HPDE6-E6E7 (cell line): Measurements from ENCODE around the gene ADCY6.
A peak's percentile ranks its signal among the peaks of the same experiment; 100 is the strongest.

Experiments used
- DNase-seq: peaks from one replicate; pipeline ENCODE4 v3.0.0; 2011; ENCODE audit warnings: missing footprints; ENCODE audit errors: extremely low spot score

ADCY6 gene

DNA sequence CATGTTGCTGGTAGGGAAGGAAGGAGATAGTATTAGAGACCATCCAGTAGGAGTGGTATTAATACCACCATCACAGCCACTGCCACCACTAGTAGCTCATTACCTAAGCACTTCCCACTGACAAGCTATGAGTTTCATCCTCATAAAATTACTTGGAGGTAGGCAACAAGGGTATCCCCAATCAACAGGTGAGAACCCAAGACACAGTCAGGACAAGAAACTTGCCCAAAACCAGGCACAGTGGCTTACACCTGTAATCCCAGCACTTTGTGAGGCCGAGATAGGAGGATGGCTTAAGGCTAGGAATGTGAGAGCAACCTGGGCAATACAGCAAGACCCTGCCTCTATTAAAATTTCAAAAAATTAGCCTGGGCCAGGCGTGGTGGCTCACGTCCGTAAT, 5.5 kb downstream of the ADCY6 start:
- DNase-seq, result no peak

DNA sequence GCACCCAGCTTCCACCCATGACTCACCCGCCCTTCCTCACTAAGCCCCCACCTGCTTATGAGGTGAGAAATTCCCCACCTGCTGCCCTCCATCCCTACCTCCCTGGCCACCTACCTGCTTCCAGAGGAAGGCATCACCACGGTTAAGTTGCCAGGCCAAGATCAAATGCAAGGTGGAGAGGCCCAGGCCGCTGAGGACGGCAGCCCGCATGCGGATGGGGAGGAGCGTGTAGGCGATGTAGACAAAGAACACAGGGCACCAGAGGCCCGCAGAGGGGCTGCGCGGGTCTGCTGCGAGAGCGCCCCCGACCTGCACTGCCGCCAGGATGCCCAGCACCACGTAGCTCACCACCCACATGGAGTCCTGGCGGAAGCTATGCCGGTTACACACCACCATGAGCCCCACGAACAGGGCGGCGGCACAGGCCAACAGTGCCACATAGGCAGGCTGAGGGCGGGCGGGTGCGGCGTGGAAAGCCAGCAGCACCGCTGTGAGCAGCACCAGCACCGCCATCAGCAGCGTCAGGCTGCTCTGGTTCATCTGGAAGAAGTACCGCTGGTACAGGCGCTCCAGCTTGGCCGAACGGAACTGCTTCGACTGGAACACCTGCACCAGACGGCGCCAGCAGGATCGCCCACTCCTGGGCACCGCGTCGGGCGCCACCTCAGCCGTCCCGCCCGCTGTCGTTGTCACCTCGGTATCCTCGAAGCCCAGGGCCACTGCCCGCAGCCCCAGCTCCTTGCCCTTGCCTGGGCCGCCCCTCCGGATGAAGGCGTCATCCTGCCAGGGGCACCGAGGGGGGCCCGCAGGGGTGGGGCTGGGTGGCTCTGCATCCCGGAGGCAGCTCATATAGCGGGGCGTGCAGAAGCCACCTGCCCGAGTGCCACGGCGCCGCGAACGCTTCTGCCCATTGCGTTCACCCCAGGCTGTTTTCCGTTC, 6.2 kb downstream of the ADCY6 start:
- DNase-seq, result no peak

DNA sequence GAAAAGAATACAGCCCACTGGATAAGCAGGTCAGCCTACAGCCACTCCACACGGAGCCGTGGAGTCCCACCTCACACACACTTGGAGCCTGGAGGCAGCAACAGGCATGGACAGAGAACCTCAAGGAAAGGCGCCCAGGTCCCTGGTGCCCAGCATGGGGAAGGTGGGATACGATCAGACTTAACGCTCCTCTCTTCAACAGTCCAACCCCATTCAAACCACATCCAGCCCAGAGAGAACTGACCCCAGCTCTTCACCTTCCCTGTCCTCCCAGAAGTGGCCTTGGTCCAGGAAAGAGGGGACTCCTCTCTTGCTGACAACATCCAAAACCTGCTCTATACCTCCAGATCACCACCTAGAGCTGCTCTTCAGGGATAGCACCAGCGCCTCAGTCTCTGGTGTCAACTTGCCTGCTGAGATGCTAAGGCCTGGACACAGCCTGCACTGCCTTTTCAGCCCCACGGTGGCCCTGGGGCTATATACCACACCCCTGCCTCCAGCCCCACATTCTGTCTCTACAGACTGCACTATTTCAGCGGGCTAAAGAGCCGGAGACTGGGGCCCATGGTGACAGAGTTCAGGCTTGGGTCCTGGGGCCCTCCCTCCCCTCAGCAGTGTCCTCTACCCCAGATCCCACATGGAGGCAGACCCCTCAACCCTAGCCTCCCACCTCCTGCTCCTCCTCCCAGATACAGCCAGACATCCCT, 7.0 kb downstream of the ADCY6 start:
- DNase-seq, result no peak

DNA sequence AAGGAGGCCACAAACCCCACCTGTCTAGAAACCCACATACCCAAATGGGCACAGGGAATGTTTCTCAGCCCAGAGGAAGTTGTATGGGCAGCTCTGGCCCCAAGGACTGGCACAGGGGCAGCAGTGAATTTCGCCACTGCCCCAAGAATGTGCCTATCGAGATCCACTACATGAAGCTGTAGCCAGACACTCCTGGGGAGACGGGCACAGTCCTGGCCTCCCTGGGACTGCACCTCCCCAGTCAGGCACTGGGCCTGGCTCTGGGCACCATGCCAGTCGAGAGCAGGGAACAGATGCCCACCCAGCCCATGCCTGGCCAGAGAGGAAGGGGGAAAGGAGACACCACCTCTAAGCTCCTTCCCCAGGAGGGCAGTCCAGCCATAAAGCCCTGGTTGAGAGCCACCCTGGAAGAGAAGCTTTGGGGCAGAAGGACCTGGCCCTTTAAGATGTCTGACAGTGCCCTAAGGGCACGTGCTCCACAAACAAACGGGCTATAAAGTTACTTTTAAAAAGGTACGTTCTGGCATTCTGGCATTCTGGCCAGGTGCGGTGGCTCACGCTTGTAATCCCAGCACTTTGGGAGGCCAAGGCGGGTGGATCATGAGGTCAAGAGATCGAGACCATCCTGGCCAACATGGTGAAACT, 8.4 kb downstream of the ADCY6 start:
- no peak for DNase-seq

DNA sequence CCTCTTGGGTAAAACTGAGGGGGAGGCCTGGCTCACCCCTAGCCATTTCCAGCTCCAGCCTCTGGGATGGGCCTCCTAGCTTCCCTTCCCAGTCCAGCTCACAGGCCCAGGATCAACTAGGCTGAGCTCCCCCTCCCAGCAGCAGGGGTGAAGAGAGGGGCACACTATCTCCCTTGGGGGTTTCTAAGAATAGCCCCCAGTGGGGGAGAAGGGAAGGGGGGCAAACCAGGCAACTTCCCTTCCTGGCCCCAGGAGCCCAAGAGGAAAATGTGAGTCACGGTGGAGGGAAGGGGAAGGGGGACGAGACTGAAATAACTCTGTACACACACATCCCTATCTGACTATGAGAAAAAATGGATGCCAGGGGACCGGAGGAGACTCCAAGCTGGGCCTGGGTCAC, 9.0 kb downstream of the ADCY6 start:
- DNase-seq, result no peak

DNA sequence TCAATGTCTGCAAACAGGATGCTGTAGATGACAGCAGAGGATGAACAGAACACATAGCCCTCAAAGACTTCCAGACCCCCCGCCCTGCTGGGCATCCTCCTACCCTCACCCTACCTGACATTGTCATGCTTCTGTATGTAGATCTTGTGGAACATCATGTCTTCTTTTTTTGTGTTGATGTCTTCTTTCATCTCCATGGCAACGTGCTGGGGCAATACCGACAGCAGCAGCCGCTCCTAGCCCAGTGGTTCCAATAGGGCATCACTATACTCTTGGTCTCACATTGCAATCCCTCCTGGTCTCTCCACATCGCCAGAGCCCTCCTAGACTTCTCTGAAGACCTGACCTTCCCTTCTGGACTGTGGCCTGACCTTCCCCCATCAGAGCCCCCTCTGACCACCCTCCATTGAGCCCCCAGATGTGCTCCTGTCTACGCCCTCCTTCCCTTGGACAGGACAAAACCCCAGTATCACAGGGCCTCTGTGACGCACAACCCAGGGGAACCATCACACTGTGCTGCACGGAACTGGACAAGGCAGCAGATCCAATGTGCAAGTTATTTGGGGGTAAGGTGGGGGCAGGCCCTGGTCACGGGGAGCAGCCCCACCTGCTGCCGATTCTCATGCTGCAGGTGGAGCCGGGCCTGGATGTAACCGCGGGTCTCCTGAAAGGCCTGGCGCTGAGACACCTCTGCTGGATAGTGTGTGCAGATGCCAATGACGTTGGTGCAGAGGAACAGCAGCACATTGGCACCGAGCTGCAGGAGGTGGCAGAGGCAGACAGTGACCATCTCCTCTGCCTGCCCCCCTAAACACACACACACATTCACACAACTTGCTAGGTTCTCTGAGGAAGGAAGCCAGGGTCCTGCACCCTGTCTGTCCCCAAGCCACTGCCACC, 11.1 kb downstream of the ADCY6 start:
- no peak for DNase-seq

DNA sequence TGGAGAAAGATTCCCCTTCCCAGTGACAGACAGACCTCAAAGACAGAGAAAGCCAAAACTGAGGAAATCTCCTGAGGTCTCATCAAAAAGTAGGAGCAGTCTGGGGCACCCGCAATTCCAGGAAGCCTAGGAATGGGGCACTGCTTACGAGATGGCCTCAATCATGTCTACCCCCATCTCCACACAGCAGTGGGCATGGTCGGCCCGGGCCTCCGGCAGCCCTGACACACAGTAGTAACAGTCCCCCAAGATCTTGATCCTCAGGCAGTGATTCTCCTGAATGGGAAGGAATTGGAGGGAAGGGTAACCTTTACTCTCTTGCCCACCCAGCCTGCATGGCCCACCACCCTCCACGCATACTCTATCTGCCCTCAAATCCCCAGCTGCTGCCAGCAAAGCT, 11.9 kb downstream of the ADCY6 start:
- no peak for DNase-seq

DNA sequence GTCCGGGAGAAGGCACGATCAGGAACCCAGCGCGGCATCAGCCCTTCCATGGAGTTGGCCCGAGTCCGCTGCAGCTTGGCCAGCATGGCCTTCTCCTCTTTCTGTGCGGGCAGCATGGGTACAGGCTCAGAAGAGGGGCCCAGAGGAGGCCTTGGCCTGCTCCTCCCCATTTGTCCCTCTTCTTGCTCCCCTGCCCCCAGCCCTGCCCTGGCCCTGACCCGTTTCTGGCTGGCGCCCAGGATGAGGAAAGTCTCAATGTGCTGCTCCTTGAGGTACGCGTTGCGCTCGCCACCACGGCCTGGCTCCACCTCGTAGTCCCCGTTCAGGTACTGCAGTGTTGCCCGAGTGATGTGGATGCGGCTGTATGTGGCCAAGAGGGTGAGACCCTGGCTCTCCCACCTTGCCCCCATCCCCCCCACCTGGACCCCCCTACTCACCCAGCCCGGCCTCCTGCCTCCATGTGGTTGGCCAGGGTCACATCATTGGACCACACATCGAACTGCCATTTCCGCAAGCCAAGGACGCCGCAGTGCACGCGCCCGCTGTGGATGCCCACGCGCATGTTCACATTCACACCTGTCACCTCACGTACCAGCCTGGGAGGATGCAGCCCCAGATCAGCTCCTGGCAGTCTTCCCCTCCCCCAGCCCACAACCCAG, 12.8 kb downstream of the ADCY6 start:
- no peak for DNase-seq

DNA sequence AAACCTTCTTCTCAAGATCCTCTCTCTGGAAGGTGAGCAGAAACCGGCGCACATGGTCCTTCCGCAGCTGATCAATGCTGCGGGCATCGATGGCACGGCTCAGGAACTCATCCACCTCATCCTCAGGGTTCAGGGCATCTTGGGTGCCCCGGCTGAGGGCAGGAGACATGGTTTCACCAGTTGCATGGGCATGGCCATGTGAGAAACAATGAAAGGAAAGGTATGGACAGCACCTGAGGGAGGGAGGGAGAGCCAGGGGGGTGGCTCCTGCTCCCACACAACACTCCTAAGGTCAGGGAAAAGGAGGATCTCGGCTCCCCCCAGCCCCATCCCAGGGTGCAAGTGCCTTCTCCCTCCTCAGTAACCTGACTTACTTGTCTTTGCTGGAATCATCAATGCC, 13.6 kb downstream of the ADCY6 start:
- DNase-seq, result no peak

DNA sequence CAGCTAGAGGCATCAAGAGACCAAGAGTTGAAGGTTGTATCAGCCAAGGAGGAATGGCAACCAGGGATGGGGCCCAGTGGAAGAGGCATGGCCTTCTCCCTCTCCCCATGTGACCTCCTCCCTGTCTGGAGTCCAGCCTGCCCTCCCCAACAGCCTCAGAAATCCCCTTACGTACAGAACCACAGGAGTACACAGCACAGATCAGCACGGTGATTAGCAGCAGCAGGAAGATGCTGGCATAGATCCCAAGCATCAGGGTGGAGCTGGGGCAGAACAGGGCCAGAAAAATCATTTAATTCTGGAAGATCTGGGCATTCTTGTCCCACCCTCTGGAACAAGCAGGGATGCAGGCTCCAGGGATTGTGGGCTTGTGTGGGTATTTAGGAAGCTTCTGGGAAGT, 14.4 kb downstream of the ADCY6 start:
- DNase-seq, result no peak

DNA sequence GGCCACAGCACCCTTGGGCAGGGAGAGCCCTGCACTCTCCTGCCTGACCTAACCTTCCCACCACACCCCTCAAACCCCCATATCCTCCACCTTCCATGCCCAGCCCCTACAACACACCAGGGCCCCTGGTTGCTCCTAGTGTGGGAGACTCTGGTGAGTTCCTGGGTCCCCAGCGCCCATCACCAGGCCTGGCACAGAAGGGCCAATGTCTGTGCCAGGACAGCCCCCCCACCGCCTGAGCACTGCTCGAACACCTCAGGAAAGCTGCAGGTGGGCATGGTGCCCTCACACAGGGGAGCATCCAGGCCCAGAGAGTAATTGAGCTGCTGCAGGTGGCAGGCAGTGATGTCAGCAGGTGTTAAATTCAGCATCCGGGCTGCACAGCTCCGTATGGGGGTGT, 15.2 kb downstream of the ADCY6 start:
- no peak for DNase-seq

DNA sequence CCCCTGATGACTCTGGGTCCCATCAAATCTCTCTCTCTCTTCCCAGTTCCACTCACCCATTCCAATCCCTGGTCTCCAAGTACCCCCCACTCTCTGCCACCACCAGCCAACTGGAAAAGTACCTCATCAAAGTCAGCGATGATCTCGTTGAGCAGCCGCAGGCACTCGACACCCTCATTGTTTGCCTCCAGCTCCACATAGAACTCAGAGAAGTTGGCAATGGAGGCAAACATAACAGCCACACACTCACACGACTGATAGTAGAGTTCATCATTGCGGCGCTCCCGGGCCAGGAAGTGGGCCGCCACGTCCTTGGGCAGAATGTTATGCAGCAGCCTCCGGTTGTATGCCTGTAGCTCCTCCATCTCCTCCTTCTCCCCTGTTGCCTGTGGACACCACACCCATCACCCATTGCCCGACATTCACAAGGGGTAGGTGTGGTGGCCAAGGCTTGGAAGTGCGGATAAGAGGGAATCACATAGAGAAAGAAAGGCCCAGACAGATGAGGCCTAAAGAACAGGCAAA, 17.2 kb downstream of the ADCY6 start:
- no peak for DNase-seq

DNA sequence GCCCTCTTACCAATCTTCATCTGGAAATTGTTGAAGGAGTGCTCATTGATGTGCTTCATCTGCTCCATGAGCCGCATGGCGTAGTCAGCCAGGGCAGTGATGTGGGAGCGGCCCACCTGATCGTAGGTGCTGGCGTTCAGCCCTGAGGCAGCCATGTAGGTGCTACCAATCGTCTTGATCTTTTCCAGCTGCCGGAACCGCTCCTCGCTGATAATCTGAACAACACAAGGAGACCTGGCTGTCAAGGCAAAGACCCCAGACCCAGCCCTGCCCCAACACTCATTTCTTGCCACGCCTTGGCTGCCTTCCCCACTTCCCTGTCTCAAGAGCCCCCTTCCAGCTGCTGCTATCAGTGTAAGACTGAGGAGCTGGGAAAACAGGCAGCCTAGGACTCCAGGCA, 18.1 kb downstream of the ADCY6 start:
- no peak for DNase-seq

DNA sequence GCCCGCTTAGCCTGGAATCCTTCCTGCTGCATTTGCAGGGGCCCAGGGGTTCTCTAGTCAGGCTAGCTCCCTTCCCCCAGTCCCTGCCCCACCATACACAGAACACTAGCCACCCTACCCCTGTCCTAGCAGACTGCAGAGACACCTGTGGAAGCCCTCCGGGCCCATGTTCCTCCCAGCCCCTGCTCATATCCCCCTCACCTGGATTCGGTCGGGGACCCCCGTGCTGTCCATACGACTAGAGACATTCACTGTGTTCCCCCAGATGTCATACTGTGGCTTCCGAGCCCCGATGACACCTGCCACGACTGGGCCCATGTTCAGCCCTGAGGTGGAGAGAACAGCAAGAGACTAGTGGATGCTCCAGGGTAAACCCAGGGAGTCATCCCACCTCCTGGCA, 20.2 kb downstream of the ADCY6 start:
- no peak for DNase-seq

DNA sequence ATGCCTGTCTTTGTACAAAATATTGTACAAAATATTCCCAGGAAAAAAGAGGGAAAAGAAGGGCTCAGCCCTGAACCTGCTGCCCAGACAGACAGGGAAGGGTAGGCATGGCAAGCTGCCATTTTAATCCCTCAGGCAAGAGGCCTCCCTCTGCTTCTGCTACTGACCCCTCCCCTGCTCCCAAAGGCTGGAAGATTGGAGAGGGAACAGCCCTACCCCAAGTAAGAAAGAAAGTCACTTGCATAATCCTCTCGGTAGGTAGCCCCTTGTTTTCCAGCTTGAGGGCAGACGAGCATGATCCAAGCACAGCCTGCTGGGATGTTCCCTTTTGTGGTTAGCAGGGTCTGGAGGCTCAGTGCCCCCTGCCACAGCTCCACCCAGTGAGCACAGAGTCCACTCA, 20.7 kb downstream of the ADCY6 start:
- DNase-seq, result no peak

DNA sequence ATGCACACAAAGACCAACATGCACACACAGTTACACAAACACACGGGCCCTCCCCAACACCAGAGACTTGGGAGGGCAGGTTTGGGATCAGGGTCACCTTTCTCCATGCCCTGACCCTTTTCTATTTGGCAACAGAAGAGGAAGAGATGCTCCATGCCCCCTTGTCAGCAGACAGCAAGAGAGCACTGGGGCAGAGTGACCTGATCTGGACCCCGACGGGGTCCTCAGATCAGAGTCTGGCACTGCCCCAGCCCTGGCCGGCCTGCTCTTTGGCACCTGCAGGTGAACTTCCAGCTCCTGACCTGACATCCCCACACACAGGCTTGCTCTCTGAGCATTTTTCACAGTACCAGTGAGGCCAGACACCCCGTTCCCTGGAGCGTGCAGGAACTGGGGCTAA, 21.4 kb downstream of the ADCY6 start:
- DNase-seq, result no peak

DNA sequence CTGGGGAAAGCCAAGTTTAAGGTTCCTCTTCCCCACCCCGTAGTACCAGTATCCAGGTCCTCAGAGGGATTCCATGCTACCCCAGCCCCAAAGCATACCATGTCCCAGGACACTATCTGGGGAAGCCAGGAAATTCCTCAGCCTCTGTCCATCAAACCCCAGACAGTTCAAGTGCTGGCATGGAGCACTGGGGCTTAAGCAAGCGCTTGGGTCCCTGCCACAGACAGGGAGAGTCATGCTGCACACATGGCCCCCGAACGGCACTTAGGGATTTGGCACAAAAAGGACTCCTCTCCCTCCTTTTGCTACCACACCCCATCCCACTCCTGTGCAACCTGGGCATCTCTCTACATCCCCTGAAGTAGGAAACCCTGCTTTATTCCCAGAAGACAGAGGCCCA, 21.8 kb downstream of the ADCY6 start:
- no peak for DNase-seq

DNA sequence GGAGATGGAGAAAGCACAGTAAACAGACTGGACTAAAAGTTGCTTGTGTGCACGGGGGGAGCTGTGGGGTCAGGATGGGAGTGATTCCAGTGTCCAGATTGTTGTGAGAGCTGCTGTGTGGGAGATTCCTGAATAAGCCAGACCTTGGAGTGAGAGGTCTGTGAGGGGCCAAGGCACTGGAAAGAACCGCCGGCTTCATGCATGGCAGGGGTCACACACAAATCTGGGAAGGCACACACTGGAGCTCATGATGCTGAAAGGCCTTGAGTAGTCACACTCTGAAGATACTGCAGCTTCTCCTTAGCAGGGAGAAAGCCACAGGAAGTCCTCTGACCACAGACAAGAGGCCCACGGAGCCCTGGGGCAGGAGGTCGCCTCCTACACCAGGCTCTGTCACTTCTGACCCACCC, 23.1 kb downstream of the ADCY6 start:
- DNase-seq, result no peak

DNA sequence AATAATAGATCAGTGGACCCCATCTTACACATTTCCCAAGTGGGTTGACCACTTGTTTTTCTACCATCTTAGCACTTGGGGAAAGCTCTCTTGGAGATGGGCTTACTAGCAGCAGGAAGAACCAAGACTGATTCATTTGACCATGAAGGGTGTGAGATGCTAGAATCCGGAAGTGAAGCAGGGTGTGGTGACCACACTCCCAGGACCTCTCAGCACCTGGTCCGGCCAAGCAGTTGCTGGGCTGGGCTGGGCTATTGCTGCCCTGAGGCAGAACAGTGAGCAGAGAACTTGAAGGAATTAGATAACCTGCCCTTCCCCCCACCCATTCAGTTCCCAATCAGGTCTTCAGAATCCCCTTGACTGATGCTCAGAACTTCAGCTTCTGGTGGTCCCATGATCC, 24.4 kb downstream of the ADCY6 start:
- DNase-seq, result peak; percentile 68

DNA sequence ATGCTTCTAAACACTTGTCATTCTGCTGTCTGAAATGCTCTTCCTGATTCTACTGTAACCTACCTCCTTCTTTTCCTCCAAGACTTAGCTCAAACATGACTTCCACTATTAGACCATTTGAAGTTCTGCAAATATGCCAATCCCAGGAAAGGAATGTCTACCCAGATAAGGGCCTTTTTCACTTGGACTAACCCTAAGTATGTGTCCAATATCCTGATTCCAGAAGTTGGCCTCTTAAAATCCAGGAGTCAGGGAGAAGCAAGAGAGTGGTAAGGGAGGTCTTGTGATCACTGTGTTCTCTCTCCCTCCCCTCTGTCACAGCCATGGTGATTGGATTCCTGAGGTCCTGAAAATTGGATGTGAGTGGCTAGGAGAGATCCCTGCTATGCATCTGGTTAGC, 30.2 kb downstream of the ADCY6 start:
- no peak for DNase-seq

DNA sequence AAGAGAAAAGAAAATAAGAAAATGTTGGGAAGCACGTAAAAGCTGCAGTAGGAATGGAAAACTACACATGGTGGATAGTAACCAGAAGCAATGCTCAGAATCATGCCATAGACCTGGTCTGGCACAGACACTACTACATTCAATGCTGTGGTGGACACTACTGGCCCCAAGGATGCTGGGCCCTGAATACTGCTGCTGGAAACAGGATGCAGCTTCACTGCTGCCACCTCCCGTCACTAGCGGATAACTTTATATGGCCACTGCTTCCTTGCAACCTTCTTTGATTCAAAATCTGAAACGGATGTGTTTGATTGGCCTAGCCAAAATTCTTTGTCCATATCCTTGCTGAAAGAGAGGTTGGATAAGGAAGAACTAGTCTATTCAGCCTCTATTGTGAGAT, 30.7 kb downstream of the ADCY6 start:
- DNase-seq, result no peak
